H1 (cell line): ENCODE data around the gene LAMTOR3. TPM values are rescaled to one million over a fixed set of nuclear protein-coding genes. Genes with fewer than 3 reads are reported as not detected.

ENCODE experiments used
- CTCF ChIA-PET: fragments of 300-600 bp; sonication (Branson Sonifier 250); formaldehyde crosslinking; loops from one replicate; lab custom pipeline; 2021; ENCODE audit not compliant: partially characterized antibody; lab: Charles Lee
- POLR2A ChIA-PET: fragments of 300-600 bp; sonication (Branson Sonifier 250); formaldehyde crosslinking; loops from one replicate; lab custom pipeline; 2021; ENCODE audit warnings: inconsistent platforms; ENCODE audit not compliant: partially characterized antibody; lab: Charles Lee
- DNase-seq, 2 experiments: peaks; one replicate each; pipeline versions ENCODE4 v3.0.0 to v3.0.0-alpha.2; 2010 to 2022; ENCODE audit warnings: low spot score in 2 of 2, low read depth in 1 of 2, mixed read lengths in 1 of 2
- FAIRE-seq: peaks from 2 replicates; lab custom pipeline; 2011; peaks lifted over from hg19 to GRCh38; lab: Jason Lieb, UNC
- H2AFZ ChIP-seq: 2 replicates; pipeline ENCODE4 v1.8.1; 2012; ENCODE audit warnings: low read length, inconsistent platforms
- H2AK5ac ChIP-seq: 2 replicates; pipeline ENCODE4 v1.6.1; 2013; ENCODE audit warnings: low read depth, low read length
- H2BK120ac ChIP-seq: replicated peaks from 2 replicates; pipeline ENCODE3; 2013; ENCODE audit warnings: low read depth, low read length, inconsistent platforms
- H2BK12ac ChIP-seq: 2 replicates; pipeline ENCODE4 v1.6.1; 2013; ENCODE audit warnings: low read depth, low read length
- H2BK15ac ChIP-seq: 2 replicates; pipeline ENCODE4 v1.6.1; 2013; ENCODE audit warnings: low read length
- H2BK20ac ChIP-seq: 2 replicates; pipeline ENCODE4 v1.6.1; 2013; ENCODE audit warnings: low read length
- H2BK5ac ChIP-seq: 2 replicates; pipeline ENCODE4 v1.6.1; 2013; ENCODE audit warnings: low read depth, low read length
- H3K14ac ChIP-seq: 2 replicates; pipeline ENCODE4 v1.6.1; 2013; ENCODE audit warnings: inconsistent platforms; ENCODE audit not compliant: insufficient read length
- H3K18ac ChIP-seq: 2 replicates; pipeline ENCODE4 v1.6.1; 2013; ENCODE audit warnings: low read length; ENCODE audit errors: extremely low read depth
- H3K23ac ChIP-seq: 2 replicates; pipeline ENCODE4 v1.6.1; 2013; ENCODE audit warnings: inconsistent platforms; ENCODE audit not compliant: insufficient read length
- H3K23me2 ChIP-seq: 2 replicates; pipeline ENCODE4 v1.6.1; 2013; ENCODE audit warnings: low read depth, low read length
- H3K27ac ChIP-seq: 2 replicates; pipeline ENCODE4 v1.6.1; 2011; ENCODE audit warnings: low read depth, low read length, inconsistent platforms
- H3K27me3 ChIP-seq, 4 experiments: replicated peaks in 1 of 4; 1 replicate in 1 of 4; 2 replicates in 3 of 4; pipeline versions ENCODE4 v1.6.1 to v1.8.1; 2011 to 2013; ENCODE audit warnings: low read length in 3 of 4, mild to moderate bottlenecking in 3 of 4, inconsistent platforms in 2 of 4, mixed read lengths in 2 of 4, moderate library complexity in 1 of 4; ENCODE audit not compliant: control insufficient read depth in 3 of 4, insufficient read depth in 3 of 4; ENCODE audit errors: extremely low read depth in 1 of 4
- H3K36me3 ChIP-seq, 4 experiments: 2 replicates each; pipeline versions ENCODE4 v1.6.1 to v1.8.1; 2011 to 2013; ENCODE audit warnings: mild to moderate bottlenecking in 4 of 4, low read length in 3 of 4, moderate library complexity in 2 of 4, control low read depth in 1 of 4, inconsistent platforms in 1 of 4; ENCODE audit not compliant: insufficient read depth in 4 of 4, control insufficient read depth in 2 of 4
- H3K4ac ChIP-seq: replicated peaks from 2 replicates; pipeline ENCODE3; 2013; ENCODE audit warnings: low read length, low read depth, mixed read lengths, inconsistent platforms; ENCODE audit not compliant: insufficient read length
- H3K4me1 ChIP-seq, 4 experiments: replicated peaks in 1 of 4; 1 replicate in 1 of 4; 2 replicates in 3 of 4; pipeline versions ENCODE4 v1.6.1 to v1.8.1; 2011 to 2013; ENCODE audit warnings: low read length in 3 of 4, inconsistent platforms in 2 of 4, mixed read lengths in 1 of 4; ENCODE audit not compliant: insufficient read depth in 4 of 4, control insufficient read depth in 3 of 4
- H3K4me2 ChIP-seq, 2 experiments: 2 replicates each; pipeline versions ENCODE4 v1.6.1 to v1.8.1; 2011 to 2013; ENCODE audit warnings: low read depth in 2 of 2, low read length in 2 of 2, control low read depth in 1 of 2, inconsistent platforms in 1 of 2, mild to moderate bottlenecking in 1 of 2; ENCODE audit not compliant: insufficient read depth in 1 of 2
- H3K4me3 ChIP-seq, 4 experiments: fragments of 200-600, 300-600 bp in 1 of 4; sonication (generic), shearing (Covaris generic), sonication (Bioruptor Twin) in 1 of 4; 2 replicates each; pipeline versions ENCODE4 v1.5.1 to v1.8.1; 2011 to 2016; ENCODE audit warnings: low read length in 4 of 4, low read depth in 3 of 4, control low read depth in 2 of 4, inconsistent platforms in 2 of 4, mild to moderate bottlenecking in 2 of 4, mixed read lengths in 1 of 4, moderate library complexity in 1 of 4; ENCODE audit not compliant: insufficient read depth in 2 of 4; ENCODE audit errors: extremely low read depth in 1 of 4
- H3K56ac ChIP-seq: replicated peaks from 2 replicates; pipeline ENCODE3; 2013; ENCODE audit warnings: low read depth, mild to moderate bottlenecking, mixed read lengths, low read length, inconsistent platforms; ENCODE audit not compliant: insufficient read length
- H3K79me1 ChIP-seq: 2 replicates; pipeline ENCODE4 v1.6.1; 2013; ENCODE audit warnings: low read depth, low read length, control low read depth
- H3K79me2 ChIP-seq, 2 experiments: 2 replicates each; pipeline versions ENCODE4 v1.6.1 to v1.8.1; 2012 to 2013; ENCODE audit warnings: low read length in 2 of 2, mild to moderate bottlenecking in 2 of 2, inconsistent platforms in 1 of 2; ENCODE audit not compliant: insufficient read depth in 2 of 2, control insufficient read depth in 1 of 2
- H3K9ac ChIP-seq, 4 experiments: replicated peaks in 1 of 4; 1 replicate in 1 of 4; 2 replicates in 3 of 4; pipeline versions ENCODE4 v1.6.1 to v1.8.1; 2011 to 2013; ENCODE audit warnings: low read depth in 3 of 4, low read length in 3 of 4, control low read depth in 2 of 4, mild to moderate bottlenecking in 2 of 4, moderate library complexity in 2 of 4, inconsistent platforms in 1 of 4; ENCODE audit errors: extremely low read depth in 1 of 4
- H3K9me3 ChIP-seq, 2 experiments: 2 replicates each; pipeline versions ENCODE4 v1.6.1 to v1.8.1; 2012 to 2013; ENCODE audit warnings: mild to moderate bottlenecking in 2 of 2, moderate library complexity in 2 of 2, control low read depth in 1 of 2, inconsistent platforms in 1 of 2, low read depth in 1 of 2, low read length in 1 of 2, mixed read lengths in 1 of 2; ENCODE audit not compliant: insufficient read depth in 2 of 2
- H4K20me1 ChIP-seq, 2 experiments: replicated peaks in 1 of 2; 2 replicates each; pipeline versions ENCODE3 to v1.8.1; 2011 to 2013; ENCODE audit warnings: inconsistent platforms in 2 of 2, low read length in 2 of 2, mild to moderate bottlenecking in 1 of 2; ENCODE audit not compliant: insufficient read depth in 2 of 2, control insufficient read depth in 1 of 2
- H4K5ac ChIP-seq: 2 replicates; pipeline ENCODE4 v1.6.1; 2013; ENCODE audit warnings: low read length, low read depth, mixed read lengths, inconsistent platforms; ENCODE audit not compliant: insufficient read length
- H4K8ac ChIP-seq: 2 replicates; pipeline ENCODE4 v1.8.0; 2013; ENCODE audit warnings: mild to moderate bottlenecking, moderate library complexity, low read length, inconsistent platforms; ENCODE audit not compliant: insufficient read depth; ENCODE audit errors: extremely low read depth
- H4K91ac ChIP-seq: replicated peaks from 2 replicates; pipeline ENCODE3; 2013; ENCODE audit warnings: low read length, mixed read lengths, inconsistent platforms; ENCODE audit not compliant: insufficient read length
- SP1 ChIP-seq: IDR thresholded peaks from 2 replicates; pipeline ENCODE4 v1.6.1; 2011; ENCODE audit warnings: low read depth, low read length
- TBP ChIP-seq: IDR thresholded peaks from 2 replicates; pipeline ENCODE4 v1.6.1; 2011; ENCODE audit warnings: low read depth, low read length, improper control_type of control experiment
- TEAD4 ChIP-seq: IDR thresholded peaks from 2 replicates; pipeline ENCODE4 v1.6.1; 2012; ENCODE audit warnings: low read depth, low read length, inconsistent platforms, mixed read lengths
- ZNF274 ChIP-seq: IDR thresholded peaks from 2 replicates; pipeline ENCODE4 v1.7.0; 2012; ENCODE audit warnings: low read length, borderline replicate concordance; ENCODE audit errors: extremely low read depth
- WGBS, 2 experiments: shearing (Covaris generic) in 1 of 2; methylation state at CpG; one replicate each; pipeline versions ENCODE4 v1.1.6 to v1.1.7; 2013 to 2015; ENCODE audit warnings: low lambda C conversion rate in 2 of 2, mixed read lengths in 2 of 2, inconsistent platforms in 1 of 2, low coverage in 1 of 2, missing lambda C conversion rate in 1 of 2; ENCODE audit not compliant: insufficient replicate concordance in 2 of 2, insufficient coverage in 1 of 2, insufficient read length in 1 of 2; ENCODE audit errors: extremely low coverage in 1 of 2, missing lambda C conversion rate in 1 of 2; 5-methylcytosine and 5-hydroxymethylcytosine counted together
- polyA plus RNA-seq, 7 experiments: library from polyadenylated mRNA; depleted of rRNA in 3 of 7; stranded (reverse) in 5 of 7; unstranded in 2 of 7; fragments of >200 nt in 5 of 7; fragments of 200-250 nt in 2 of 7; gene quantifications; 1 replicate in 5 of 7; 2 replicates in 1 of 7; 4 replicates in 1 of 7; pipeline versions ENCODE4 v1.2.1 to v1.2.3, GENCODE V29; 2011 to 2013; ENCODE audit warnings: missing spikeins in 2 of 7, mixed read lengths in 2 of 7
- total RNA-seq: library from RNA; stranded (reverse); fragmentation: NEBNext Ultra II Directional; extraction: Animal tissue kit (Norgen Biotek cat#: 25700); gene quantifications from 2 replicates; pipeline ENCODE4 v1.2.1, GENCODE V29; 2021

Gene LAMTOR3
- total and polyA plus RNA-seq, 2 of the 8 experiments (the other 6 are each of a cell fraction or from before 2014, with no cell fraction given) = 25.1 to 34.4 TPM

DNA sequence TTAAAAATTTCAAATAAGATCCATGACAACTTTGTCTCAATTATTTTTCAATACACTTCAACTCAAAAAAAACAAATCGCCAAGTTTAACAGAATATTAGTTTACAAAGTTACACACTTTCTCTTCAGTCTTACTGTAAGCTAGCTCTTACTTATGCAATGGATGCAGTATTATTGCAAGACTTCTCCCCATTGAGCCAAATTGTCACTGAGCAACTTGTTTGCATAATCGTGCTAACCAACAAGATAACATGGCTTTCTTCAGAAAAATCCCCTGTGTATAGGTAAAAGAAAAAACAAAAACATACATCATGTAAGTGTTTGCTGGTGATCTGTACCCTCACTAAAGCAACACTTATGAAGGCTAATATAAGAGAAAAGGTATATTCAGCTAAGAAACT lies 33.3 kb upstream of the LAMTOR3 start:
- no peak for DNase-seq
- no peak overlapping the region for H2BK12ac ChIP-seq
- H3K18ac ChIP-seq = no peak overlapping the region
- 93 to 100% methylated on average over 1 to 2 of the region's 2 CpGs for WGBS, 2 experiments
- no peaks in the 10 kb centered on the region for H3K4me1 ChIP-seq
- no peak for FAIRE-seq
- H3K23ac ChIP-seq = no peak overlapping the region
- TF ChIP-seq SP1 (no peak), ZNF274 (no peak), TBP (no peak), TEAD4 (no peak)
- CTCF ChIA-PET = no interaction called here
- H4K91ac ChIP-seq = no peak overlapping the region
- H3K36me3 ChIP-seq = peaks cover 0 to 14% (median 3%) of the 10 kb centered on the region in 4 experiments; a peak in 3 of 8 replicates
- H3K4me2 ChIP-seq = no peak overlapping the region
- H3K14ac ChIP-seq = no peak overlapping the region
- H3K56ac ChIP-seq = no peak overlapping the region
- H2AK5ac ChIP-seq = no peak overlapping the region
- no peak overlapping the region for H4K8ac ChIP-seq
- H2BK15ac ChIP-seq = no peak overlapping the region
- H3K79me2 ChIP-seq = peaks cover 0 to 30% of the 10 kb centered on the region in 2 experiments; a peak in 2 of 4 replicates
- H3K27me3 ChIP-seq = no peaks in the 10 kb centered on the region
- no peaks in the 10 kb centered on the region for H3K23me2 ChIP-seq
- no peak overlapping the region for H2BK5ac ChIP-seq
- H2BK120ac ChIP-seq = no peak overlapping the region
- POLR2A ChIA-PET = interaction anchor here (3.8 kb wide), 1 partner anchor 20 kb away, joined by 29 read pairs; the partner anchor contains the start of gene DNAJB14
- H3K9me3 ChIP-seq = no peaks in the 10 kb centered on the region
- H2AFZ ChIP-seq = no peak overlapping the region
- H3K9ac ChIP-seq = no peak overlapping the region
- peaks cover 0 to 3% of the 10 kb centered on the region in 2 experiments for H4K20me1 ChIP-seq
- no peak overlapping the region for H4K5ac ChIP-seq
- H3K4me3 ChIP-seq = no peak overlapping the region
- no peak overlapping the region for H3K27ac ChIP-seq
- H2BK20ac ChIP-seq = no peak overlapping the region
- H3K79me1 ChIP-seq = no peaks in the 10 kb centered on the region
- H3K4ac ChIP-seq = no peak overlapping the region
